T-helper 1 cell treated with Interleukin-12 subunit alpha and Interleukin-12 subunit beta and Interleukin-4 antibody, amounts not matched to agents 30 μg/mL and 1 μg/mL, for 36 hours (primary cell): ENCODE data around the gene ZCCHC18.
A peak's percentile ranks its signal among the peaks of the same experiment; 100 is the strongest.
"Not testable (repeated sequence)": the region's sequence is repeated elsewhere in the genome, so short reads cannot be mapped to it uniquely, and the experiment has no call there.

ENCODE experiments used
- H3K27ac Mint-ChIP-seq: one replicate; pipeline ENCODE4 v1.8.0; 2021; ENCODE audit warnings: mild to moderate bottlenecking, mixed read lengths
- H3K27me3 Mint-ChIP-seq: one replicate; pipeline ENCODE4 v1.8.0; 2021; ENCODE audit warnings: low read depth, mixed read lengths
- H3K36me3 Mint-ChIP-seq: one replicate; pipeline ENCODE4 v1.8.0; 2021; ENCODE audit warnings: low read depth, mixed read lengths
- H3K4me1 Mint-ChIP-seq: one replicate; pipeline ENCODE4 v1.8.0; 2021; ENCODE audit warnings: low read depth, mixed read lengths
- H3K4me3 Mint-ChIP-seq: one replicate; pipeline ENCODE4 v1.8.0; 2021; ENCODE audit warnings: mild to moderate bottlenecking, moderate library complexity, mixed read lengths
- H3K9me3 Mint-ChIP-seq: one replicate; pipeline ENCODE4 v1.8.0; 2021; ENCODE audit warnings: mixed read lengths

Gene ZCCHC18

GRCh38 chrX:104110491-104111240 lies 1.7 kb upstream of the ZCCHC18 start:
- H3K9me3 Mint-ChIP-seq, H3K36me3 Mint-ChIP-seq, H3K4me3 Mint-ChIP-seq, H3K27ac Mint-ChIP-seq, H3K27me3 Mint-ChIP-seq: not testable (repeated sequence)
- H3K4me1 Mint-ChIP-seq: peaks cover 17% of the 10 kb centered on the region

GRCh38 chrX:104113222-104113965 lies 1.1 kb downstream of the ZCCHC18 start:
- Mint-ChIP-seq H3K36me3 (no peaks in the 10 kb centered on the region), H3K27ac (peak overlapping the region; percentile 20), H3K4me3 (peak overlapping the region; percentile 85), H3K4me1 (peaks cover 25% of the 10 kb centered on the region), H3K9me3 (no peaks in the 10 kb centered on the region), H3K27me3 (peaks cover 8% of the 10 kb centered on the region)

- Mint-ChIP-seq H3K27ac (no peak overlapping the region), H3K27me3 (peaks cover 8% of the 10 kb centered on the region), H3K4me1 (peaks cover 20% of the 10 kb centered on the region), H3K4me3 (no peak overlapping the region), H3K9me3 (no peaks in the 10 kb centered on the region), H3K36me3 (no peaks in the 10 kb centered on the region)
Observed at GRCh38 chrX:104117759-104118158, 5.4 kb downstream of the ZCCHC18 start.

GRCh38 chrX:104118765-104119164 lies 6.4 kb downstream of the ZCCHC18 start:
- peaks cover 3% of the 10 kb centered on the region for H3K27me3 Mint-ChIP-seq
- H3K4me1 Mint-ChIP-seq: peaks cover 21% of the 10 kb centered on the region
- H3K4me3 Mint-ChIP-seq: no peak overlapping the region
- H3K27ac Mint-ChIP-seq: no peak overlapping the region
- no peaks in the 10 kb centered on the region for H3K9me3 Mint-ChIP-seq
- no peaks in the 10 kb centered on the region for H3K36me3 Mint-ChIP-seq

GRCh38 chrX:104122829-104123228 lies 10.5 kb downstream of the ZCCHC18 start:
- peak overlapping the region; percentile 14 for H3K4me3 Mint-ChIP-seq
- peaks cover 17% of the 10 kb centered on the region for H3K4me1 Mint-ChIP-seq

GRCh38 chrX:104126856-104127255 lies 14.5 kb downstream of the ZCCHC18 start:
- Mint-ChIP-seq H3K4me3 (no peak overlapping the region), H3K4me1 (peaks cover 11% of the 10 kb centered on the region), H3K9me3 (no peaks in the 10 kb centered on the region), H3K27me3 (no peaks in the 10 kb centered on the region), H3K27ac (no peak overlapping the region), H3K36me3 (peaks cover 11% of the 10 kb centered on the region)

More at GRCh38 chrX:104122829-104123228, 10.5 kb downstream of the ZCCHC18 start:
- H3K27ac Mint-ChIP-seq: peak overlapping the region; percentile 41
- peaks cover 3% of the 10 kb centered on the region for H3K36me3 Mint-ChIP-seq
- no peaks in the 10 kb centered on the region for H3K9me3 Mint-ChIP-seq
- H3K27me3 Mint-ChIP-seq: no peaks in the 10 kb centered on the region

GRCh38 chrX:104130808-104131207 lies 18.5 kb downstream of the ZCCHC18 start:
- no peaks in the 10 kb centered on the region for H3K9me3 Mint-ChIP-seq
- H3K27ac Mint-ChIP-seq: no peak overlapping the region
- H3K36me3 Mint-ChIP-seq: peaks cover 10% of the 10 kb centered on the region
- peaks cover 9% of the 10 kb centered on the region for H3K4me1 Mint-ChIP-seq
- no peak overlapping the region for H3K4me3 Mint-ChIP-seq
- H3K27me3 Mint-ChIP-seq: no peaks in the 10 kb centered on the region

- Mint-ChIP-seq H3K9me3 (no peaks in the 10 kb centered on the region), H3K27ac (no peak overlapping the region), H3K4me3 (no peak overlapping the region), H3K36me3 (peaks cover 10% of the 10 kb centered on the region), H3K27me3 (no peaks in the 10 kb centered on the region), H3K4me1 (peaks cover 9% of the 10 kb centered on the region)
Observed at GRCh38 chrX:104134583-104135261, 22.4 kb downstream of the ZCCHC18 start.

- H3K4me1 Mint-ChIP-seq: peaks cover 9% of the 10 kb centered on the region
- H3K36me3 Mint-ChIP-seq: peaks cover 6% of the 10 kb centered on the region
- no peak overlapping the region for H3K4me3 Mint-ChIP-seq
- no peaks in the 10 kb centered on the region for H3K27me3 Mint-ChIP-seq
- no peaks in the 10 kb centered on the region for H3K9me3 Mint-ChIP-seq
- H3K27ac Mint-ChIP-seq: no peak overlapping the region
Observed at GRCh38 chrX:104135677-104136076, 23.4 kb downstream of the ZCCHC18 start.

- Mint-ChIP-seq H3K27me3 (no peaks in the 10 kb centered on the region), H3K36me3 (peaks cover 4% of the 10 kb centered on the region), H3K9me3 (no peaks in the 10 kb centered on the region), H3K27ac (no peak overlapping the region), H3K4me1 (peaks cover 9% of the 10 kb centered on the region), H3K4me3 (no peak overlapping the region)
Observed at GRCh38 chrX:104136241-104137019, 24.1 kb downstream of the ZCCHC18 start.

GRCh38 chrX:104137496-104137895 lies 25.2 kb downstream of the ZCCHC18 start:
- H3K27me3 Mint-ChIP-seq: no peaks in the 10 kb centered on the region
- H3K4me1 Mint-ChIP-seq: peaks cover 9% of the 10 kb centered on the region
- no peak overlapping the region for H3K4me3 Mint-ChIP-seq
- H3K9me3 Mint-ChIP-seq: no peaks in the 10 kb centered on the region
- peaks cover 2% of the 10 kb centered on the region for H3K36me3 Mint-ChIP-seq
- H3K27ac Mint-ChIP-seq: no peak overlapping the region

GRCh38 chrX:104141087-104141760 lies 28.9 kb downstream of the ZCCHC18 start:
- no peaks in the 10 kb centered on the region for H3K27me3 Mint-ChIP-seq
- no peaks in the 10 kb centered on the region for H3K4me1 Mint-ChIP-seq
- H3K36me3 Mint-ChIP-seq: no peaks in the 10 kb centered on the region
- no peaks in the 10 kb centered on the region for H3K9me3 Mint-ChIP-seq
- H3K4me3 Mint-ChIP-seq: no peak overlapping the region
- no peak overlapping the region for H3K27ac Mint-ChIP-seq

GRCh38 chrX:104151037-104151436 lies 38.7 kb downstream of the ZCCHC18 start:
- Mint-ChIP-seq H3K4me3 (no peak overlapping the region), H3K9me3 (no peaks in the 10 kb centered on the region), H3K27ac (no peak overlapping the region), H3K4me1 (peaks cover 2% of the 10 kb centered on the region), H3K27me3 (no peaks in the 10 kb centered on the region), H3K36me3 (peaks cover 3% of the 10 kb centered on the region)
